Mesendoderm (in vitro differentiated cells): ENCODE results near the gene TCIRG1.

Source experiments
- DNase-seq: peaks from one replicate; pipeline ENCODE4 v3.0.0; 2013
- H2AK5ac ChIP-seq: 2 replicates; pipeline ENCODE4 v1.6.1; 2013; ENCODE audit warnings: low read length, inconsistent platforms
- H2BK120ac ChIP-seq: 2 replicates; pipeline ENCODE4 v1.6.1; 2013; ENCODE audit warnings: low read depth, mild to moderate bottlenecking, low read length, moderate library complexity, mixed read lengths
- H2BK15ac ChIP-seq: replicated peaks from 2 replicates; pipeline ENCODE4 v1.6.1; 2013; ENCODE audit warnings: low read depth, mild to moderate bottlenecking, moderate library complexity
- H2BK5ac ChIP-seq: 2 replicates; pipeline ENCODE4 v1.6.1; 2013; ENCODE audit warnings: low read length, inconsistent platforms
- H3K18ac ChIP-seq: 2 replicates; pipeline ENCODE4 v1.6.1; 2013; ENCODE audit warnings: mild to moderate bottlenecking, low read length, mixed read lengths
- H3K23ac ChIP-seq: one replicate; pipeline ENCODE4 v1.6.1; 2013; ENCODE audit warnings: low read length
- H3K27ac ChIP-seq: 2 replicates; pipeline ENCODE4 v1.5.1; 2013; ENCODE audit warnings: low read depth, mild to moderate bottlenecking, inconsistent platforms, low read length, moderate library complexity
- H3K27me3 ChIP-seq: 2 replicates; pipeline ENCODE4 v1.6.1; 2013; ENCODE audit warnings: low read length, control low read depth, mild to moderate bottlenecking, inconsistent platforms; ENCODE audit not compliant: insufficient read depth, poor library complexity
- H3K36me3 ChIP-seq: 2 replicates; pipeline ENCODE4 v1.6.1; 2013; ENCODE audit warnings: low read length, inconsistent platforms; ENCODE audit not compliant: control insufficient read depth, insufficient read depth
- H3K4ac ChIP-seq: one replicate; pipeline ENCODE4 v1.6.1; 2013; ENCODE audit warnings: low read depth, mild to moderate bottlenecking, low read length, moderate library complexity
- H3K4me1 ChIP-seq: 2 replicates; pipeline ENCODE4 v1.6.1; 2013; ENCODE audit warnings: low read depth, low read length, inconsistent platforms; ENCODE audit not compliant: control insufficient read depth
- H3K4me2 ChIP-seq: 2 replicates; pipeline ENCODE4 v1.6.1; 2013; ENCODE audit warnings: low read length
- H3K4me3 ChIP-seq: 2 replicates; pipeline ENCODE4 v1.5.1; 2013; ENCODE audit warnings: mild to moderate bottlenecking, low read length
- H3K56ac ChIP-seq: one replicate; pipeline ENCODE4 v1.6.1; 2013; ENCODE audit warnings: low read length
- H3K79me1 ChIP-seq: 2 replicates; pipeline ENCODE4 v1.6.1; 2013; ENCODE audit warnings: low read length, inconsistent platforms
- H3K79me2 ChIP-seq: 2 replicates; pipeline ENCODE4 v1.6.1; 2013; ENCODE audit warnings: mild to moderate bottlenecking, low read length; ENCODE audit not compliant: control insufficient read depth, insufficient read depth
- H3K9ac ChIP-seq: 2 replicates; pipeline ENCODE4 v1.6.1; 2013; ENCODE audit warnings: low read length, inconsistent platforms
- H4K5ac ChIP-seq: one replicate; pipeline ENCODE4 v1.6.1; 2013; ENCODE audit warnings: low read length
- H4K8ac ChIP-seq: one replicate; pipeline ENCODE4 v1.6.1; 2013; ENCODE audit warnings: low read depth, mild to moderate bottlenecking, control low read depth, low read length, moderate library complexity
- WGBS: extraction: QIAGEN DNeasy Blood & Tissue Kit; methylation state at CpG from one replicate; pipeline ENCODE4 v1.1.7; 2013; ENCODE audit warnings: low lambda C conversion rate, missing lambda C conversion rate; ENCODE audit not compliant: insufficient coverage; ENCODE audit errors: extremely low coverage; 5-methylcytosine and 5-hydroxymethylcytosine counted together

The TCIRG1 gene

GRCh38 chr11:68016161-68016903, 22.5 kb upstream of the TCIRG1 start:
- Histone ChIP-seq H3K79me1 (no peaks in the 10 kb centered on the region), H3K27me3 (no peaks in the 10 kb centered on the region), H3K4me3 (no peak overlapping the region), H3K36me3 (no peaks in the 10 kb centered on the region), H2BK120ac (no peak overlapping the region), H4K8ac (no peak overlapping the region), H3K56ac (no peak overlapping the region), H2BK5ac (no peak overlapping the region), H2AK5ac (no peak overlapping the region), H3K4ac (no peak overlapping the region), H3K18ac (no peak overlapping the region), H3K4me1 (no peaks in the 10 kb centered on the region), H2BK15ac (no peak overlapping the region), H3K23ac (no peak overlapping the region), H3K27ac (no peak overlapping the region), H3K9ac (no peak overlapping the region), H4K5ac (no peak overlapping the region), H3K4me2 (no peak overlapping the region), H3K79me2 (no peaks in the 10 kb centered on the region)
- whole genome bisulfite sequencing: no CpG with 5 or more reads among the region's 13 CpGs
- no peak for DNase-seq

GRCh38 chr11:68016904-68017817, 21.7 kb upstream of the TCIRG1 start:
- Histone ChIP-seq H2BK120ac (no peak overlapping the region), H3K36me3 (no peaks in the 10 kb centered on the region), H3K27ac (no peak overlapping the region), H3K4me3 (no peak overlapping the region), H3K79me1 (no peaks in the 10 kb centered on the region), H3K56ac (peak overlapping the region; percentile 22), H2BK5ac (no peak overlapping the region), H3K9ac (no peak overlapping the region), H2AK5ac (no peak overlapping the region), H3K18ac (no peak overlapping the region), H3K4me2 (no peak overlapping the region), H3K27me3 (no peaks in the 10 kb centered on the region), H4K5ac (no peak overlapping the region), H2BK15ac (no peak overlapping the region), H4K8ac (no peak overlapping the region), H3K4ac (no peak overlapping the region), H3K79me2 (no peaks in the 10 kb centered on the region), H3K4me1 (no peaks in the 10 kb centered on the region), H3K23ac (no peak overlapping the region)
- no CpG with 5 or more reads among the region's 16 CpGs for WGBS
- DNase-seq: no peak

DNA sequence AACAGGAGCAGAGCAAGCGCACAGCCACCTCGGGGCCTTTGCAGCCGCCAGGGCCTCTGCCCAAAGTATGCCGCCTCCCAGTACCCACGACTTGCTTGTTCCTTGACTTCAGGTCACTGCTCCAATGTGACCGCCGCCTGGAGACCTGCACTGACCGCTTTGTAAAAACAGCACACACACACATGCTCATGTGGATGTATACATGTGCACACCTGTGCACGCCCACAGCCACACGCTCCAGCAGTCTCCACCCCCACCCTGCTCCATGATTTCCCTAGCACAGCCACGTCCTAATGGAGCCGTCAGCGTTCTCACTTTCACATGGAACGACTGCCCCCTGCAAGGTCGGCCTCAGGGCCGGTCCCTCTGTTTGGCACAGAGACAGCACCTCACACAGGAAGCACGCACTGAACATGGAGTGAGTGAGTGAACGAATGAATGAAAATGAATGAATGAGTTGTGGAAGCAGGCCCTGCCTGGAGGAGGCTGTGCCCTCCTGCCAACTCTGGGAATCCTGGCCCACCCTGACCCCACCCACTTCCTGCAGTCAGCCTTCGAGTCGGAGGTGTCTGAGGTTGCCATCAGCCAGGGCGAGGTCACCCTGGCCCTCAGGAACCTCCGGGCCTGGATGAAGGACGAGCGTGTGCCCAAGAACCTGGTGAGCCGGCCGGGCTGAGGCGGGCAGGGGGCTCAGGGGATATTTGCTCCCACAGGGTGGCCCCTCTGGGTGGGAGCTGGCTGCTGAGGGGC, 20.7 kb upstream of the TCIRG1 start:
- WGBS: no CpG with 5 or more reads among the region's 27 CpGs
- DNase-seq: no peak
- no peak overlapping the region for H3K4me2 ChIP-seq

DNA sequence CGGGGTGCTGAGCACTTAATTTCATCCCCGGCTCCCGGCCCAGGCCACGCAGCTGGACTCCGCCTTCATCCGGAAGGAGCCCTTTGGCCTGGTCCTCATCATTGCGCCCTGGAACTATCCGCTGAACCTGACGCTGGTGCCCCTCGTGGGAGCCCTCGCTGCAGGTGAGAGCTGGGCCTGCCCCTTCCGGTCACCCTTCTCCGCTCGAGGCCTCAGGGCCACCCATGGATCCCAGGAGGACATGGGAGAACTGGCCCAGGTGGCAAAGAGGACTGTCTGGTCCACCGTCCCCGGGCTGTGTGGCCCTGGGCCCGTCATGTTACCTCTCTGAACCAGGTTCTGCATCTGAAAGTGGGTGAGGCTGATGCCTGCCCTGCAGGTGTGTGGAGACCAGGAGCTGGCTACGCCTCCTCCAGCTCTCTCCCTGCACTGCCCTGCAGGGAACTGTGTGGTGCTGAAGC, 20.1 kb upstream of the TCIRG1 start:
- Histone ChIP-seq H4K8ac (no peak overlapping the region), H3K36me3 (no peaks in the 10 kb centered on the region), H3K4ac (no peak overlapping the region), H2AK5ac (no peak overlapping the region), H2BK15ac (no peak overlapping the region), H3K18ac (no peak overlapping the region), H3K4me3 (no peak overlapping the region), H3K27ac (no peak overlapping the region), H3K79me2 (no peaks in the 10 kb centered on the region), H3K9ac (no peak overlapping the region), H2BK5ac (no peak overlapping the region), H3K23ac (no peak overlapping the region), H3K27me3 (no peaks in the 10 kb centered on the region), H4K5ac (no peak overlapping the region), H3K4me1 (no peaks in the 10 kb centered on the region), H2BK120ac (no peak overlapping the region), H3K4me2 (no peak overlapping the region), H3K56ac (no peak overlapping the region), H3K79me1 (no peaks in the 10 kb centered on the region)
- DNase-seq: no peak
- WGBS: no CpG with 5 or more reads among the region's 18 CpGs

More for the DNA sequence above, 20.7 kb upstream of the TCIRG1 start:
- Histone ChIP-seq H3K9ac (no peak overlapping the region), H3K27ac (no peak overlapping the region), H2AK5ac (no peak overlapping the region), H3K4ac (no peak overlapping the region), H2BK15ac (no peak overlapping the region), H3K18ac (no peak overlapping the region), H3K36me3 (no peaks in the 10 kb centered on the region), H3K79me1 (no peaks in the 10 kb centered on the region), H4K8ac (no peak overlapping the region), H3K4me1 (no peaks in the 10 kb centered on the region), H3K79me2 (no peaks in the 10 kb centered on the region), H2BK120ac (no peak overlapping the region), H3K56ac (no peak overlapping the region), H3K4me3 (no peak overlapping the region), H2BK5ac (no peak overlapping the region), H3K23ac (no peak overlapping the region), H4K5ac (no peak overlapping the region), H3K27me3 (no peaks in the 10 kb centered on the region)

DNA sequence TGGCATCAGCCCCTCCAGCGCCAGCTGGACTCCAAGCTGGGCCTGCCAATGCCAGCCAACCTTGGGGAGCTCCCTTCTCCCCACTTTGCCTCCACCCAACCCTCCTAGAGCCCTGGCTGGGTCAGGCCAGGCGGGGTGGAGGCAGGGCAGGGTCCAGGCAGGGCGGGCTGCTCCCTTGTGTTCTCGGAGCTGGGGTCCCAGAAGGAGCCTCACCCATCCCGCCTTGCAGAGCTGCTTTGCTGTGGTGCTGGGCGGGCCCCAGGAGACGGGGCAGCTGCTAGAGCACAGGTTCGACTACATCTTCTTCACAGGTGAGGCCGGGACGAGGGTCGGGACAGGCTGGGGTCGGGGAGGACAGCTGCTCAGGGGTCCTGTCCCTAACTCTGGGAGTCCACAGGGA, 19.3 kb upstream of the TCIRG1 start:
- Histone ChIP-seq H3K18ac (no peak overlapping the region), H3K4me3 (no peak overlapping the region), H3K27me3 (no peaks in the 10 kb centered on the region), H3K79me1 (no peaks in the 10 kb centered on the region), H3K4me2 (no peak overlapping the region), H2BK120ac (no peak overlapping the region), H3K27ac (no peak overlapping the region), H3K36me3 (no peaks in the 10 kb centered on the region), H2BK15ac (no peak overlapping the region), H3K56ac (no peak overlapping the region), H4K8ac (no peak overlapping the region), H4K5ac (no peak overlapping the region), H3K23ac (no peak overlapping the region), H3K4ac (no peak overlapping the region), H3K4me1 (no peaks in the 10 kb centered on the region), H2BK5ac (no peak overlapping the region), H2AK5ac (no peak overlapping the region), H3K9ac (no peak overlapping the region), H3K79me2 (no peaks in the 10 kb centered on the region)
- DNase-seq: no peak
- WGBS: no CpG with 5 or more reads among the region's 12 CpGs
